ENCODE measurements around the gene GPS2. TPM values are rescaled to one million over a fixed set of nuclear protein-coding genes. Genes with fewer than 3 reads are reported as not detected.

Gene GPS2
- total RNA-seq, 3 donors from 2014 or later (not counting 1 experiment from before 2014, with no cell fraction given): 132 to 146 (median 133) TPM

- Histone ChIP-seq H3K9me3 (ENCODE audit: control insufficient read depth, insufficient read depth, low read length) (no peaks in the 10 kb centered on the region), H3K36me3 (ENCODE audit: control insufficient read depth, insufficient read depth, low read length) (peaks cover 49% of the 10 kb centered on the region), H3K4me1 (ENCODE audit: control insufficient read depth, insufficient read depth, low read length) (peaks cover 6% of the 10 kb centered on the region), H3K27me3 (ENCODE audit: control insufficient read depth, insufficient read depth, low read length) (no peaks in the 10 kb centered on the region), H3K27ac (ENCODE audit: low read length) (no peak overlapping the region), H3K4me3 (ENCODE audit: low read length) (no peak overlapping the region)
- Mint-ChIP-seq H3K4me3 (no peak overlapping the region), H3K4me1 (peaks cover 0 to 13% of the 10 kb centered on the region in 2 donors), H3K27me3 (ENCODE audit: low read depth in 2 of 2) (no peaks in the 10 kb centered on the region), H3K27ac (no peak overlapping the region), H3K36me3 (no peaks in the 10 kb centered on the region), H3K9me3 (no peaks in the 10 kb centered on the region)
- intact Hi-C loops (cut with micrococcal nuclease): no loop called here
- 97% methylated on average over 22 of the region's 22 CpGs for WGBS (ENCODE audit: insufficient coverage)
- DNase-seq (no peak), ATAC-seq (no peak)
- TF ChIP-seq CTCF (IDR thresholded peaks at IDR 0.05): no peak
Measured at GRCh38 chr17:7322520-7323194, 7.5 kb upstream of the GPS2 start.

DNA sequence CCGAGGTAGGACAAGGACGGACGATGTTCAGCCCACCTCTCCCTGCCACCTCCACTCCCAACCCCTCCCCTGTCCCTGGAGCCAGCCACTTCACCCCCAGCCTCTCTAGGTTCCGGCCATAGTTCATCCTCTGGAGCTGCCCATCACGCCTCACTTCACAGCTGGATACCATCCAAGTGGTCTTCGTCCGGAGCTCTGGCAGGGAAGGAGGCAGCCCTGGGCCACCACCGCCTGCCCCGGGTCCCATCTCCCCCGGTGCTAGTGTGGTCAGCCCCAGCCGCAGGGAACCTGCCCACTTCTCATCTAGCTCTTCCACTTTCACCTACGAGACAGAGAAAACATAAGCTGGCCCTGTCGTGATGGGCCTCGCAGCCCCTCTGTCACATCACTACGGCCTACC lies 6.3 kb upstream of the GPS2 start:
- Mint-ChIP-seq H3K36me3 (no peaks in the 10 kb centered on the region), H3K4me3 (no peak overlapping the region), H3K9me3 (no peaks in the 10 kb centered on the region), H3K4me1 (peaks cover 0 to 5% of the 10 kb centered on the region in 2 donors), H3K27me3 (ENCODE audit: low read depth in 2 of 2) (no peaks in the 10 kb centered on the region), H3K27ac (no peak overlapping the region)
- H3K27ac ChIP-seq (ENCODE audit: low read length): no peak overlapping the region
- H3K27me3 ChIP-seq (ENCODE audit: control insufficient read depth, insufficient read depth, low read length): no peaks in the 10 kb centered on the region
- intact Hi-C loops (cut with micrococcal nuclease): no loop called here
- ATAC-seq (no peak), DNase-seq (no peak)
- TF ChIP-seq CTCF (IDR thresholded peaks at IDR 0.05): no peak
- H3K36me3 ChIP-seq (ENCODE audit: control insufficient read depth, insufficient read depth, low read length): peaks cover 51% of the 10 kb centered on the region
- 96% methylated on average over 15 of the region's 15 CpGs for WGBS (ENCODE audit: insufficient coverage)
- H3K9me3 ChIP-seq (ENCODE audit: control insufficient read depth, insufficient read depth, low read length): no peaks in the 10 kb centered on the region
- no peak overlapping the region for H3K4me3 ChIP-seq (ENCODE audit: low read length)
- peaks cover 6% of the 10 kb centered on the region for H3K4me1 ChIP-seq (ENCODE audit: control insufficient read depth, insufficient read depth, low read length)

GRCh38 chr17:7318121-7318860 lies 3.1 kb upstream of the GPS2 start:
- peaks cover 26% of the 10 kb centered on the region for H3K4me1 ChIP-seq (ENCODE audit: control insufficient read depth, insufficient read depth, low read length)
- TF ChIP-seq CTCF (IDR thresholded peaks at IDR 0.05): no peak
- H3K27ac ChIP-seq (ENCODE audit: low read length): no peak overlapping the region
- no peaks in the 10 kb centered on the region for H3K27me3 Mint-ChIP-seq (ENCODE audit: low read depth in 2 of 2)
- no peaks in the 10 kb centered on the region for H3K9me3 ChIP-seq (ENCODE audit: control insufficient read depth, insufficient read depth, low read length)
- intact Hi-C loops (cut with micrococcal nuclease): no loop called here
- no peak overlapping the region for H3K4me3 ChIP-seq (ENCODE audit: low read length)
- no peaks in the 10 kb centered on the region for H3K9me3 Mint-ChIP-seq
- DNase-seq (no peak), ATAC-seq (no peak)
- no peaks in the 10 kb centered on the region for H3K27me3 ChIP-seq (ENCODE audit: control insufficient read depth, insufficient read depth, low read length)
- H3K4me1 Mint-ChIP-seq: peaks cover 8 to 25% of the 10 kb centered on the region in 2 donors
- peak overlapping the region; percentile 55 for H3K4me3 Mint-ChIP-seq
- peak overlapping the region in 1 of 2 donors; percentile 56 for H3K27ac Mint-ChIP-seq
- H3K36me3 Mint-ChIP-seq: no peaks in the 10 kb centered on the region
- WGBS (ENCODE audit: insufficient coverage): 95% methylated on average over 13 of the region's 13 CpGs
- H3K36me3 ChIP-seq (ENCODE audit: control insufficient read depth, insufficient read depth, low read length): peaks cover 49% of the 10 kb centered on the region
